TTC549 (cell line): ENCODE data around the gene KRTAP15-1.

ENCODE experiments used
- FAIRE-seq: peaks from 2 replicates; lab custom pipeline; 2012; peaks lifted over from hg19 to GRCh38; lab: Jason Lieb, UNC

The KRTAP15-1 gene

GRCh38 chr21:30439975-30440374, at the start of gene KRTAP15-1:
KRTAP15-1 (plus strand) TSS chr21:30440275; CDS start chr21:30440328, 53 bp downstream.
- no peak for FAIRE-seq

- FAIRE-seq = no peak
Observed at GRCh38 chr21:30391492-30392025, 48.5 kb upstream of the KRTAP15-1 start.

GRCh38 chr21:30395731-30396130, 44.3 kb upstream of the KRTAP15-1 start, which contains the start of gene KRTAP13-1:
KRTAP13-1 (plus strand) TSS chr21:30396031; CDS start chr21:30396087, 56 bp downstream.
- FAIRE-seq = no peak

GRCh38 chr21:30408782-30409494, 31.1 kb upstream of the KRTAP15-1 start:
- FAIRE-seq = no peak

- FAIRE-seq = no peak
Observed at GRCh38 chr21:30415993-30416392, 24.1 kb upstream of the KRTAP15-1 start.

GRCh38 chr21:30425826-30426225, 14.2 kb upstream of the KRTAP15-1 start, which contains the start of gene KRTAP13-3:
KRTAP13-3 (minus strand) TSS chr21:30425926; CDS start chr21:30425912, 14 bp downstream.
- no peak for FAIRE-seq

- no peak for FAIRE-seq
Observed at GRCh38 chr21:30426731-30427130, 13.3 kb upstream of the KRTAP15-1 start.

- no peak for FAIRE-seq
Observed at GRCh38 chr21:30430170-30430655, 9.9 kb upstream of the KRTAP15-1 start, which contains the start of gene KRTAP13-4. KRTAP13-4 (plus strand) TSS chr21:30430220; CDS start chr21:30430276, 56 bp downstream.

GRCh38 chr21:30434033-30434631, 5.9 kb upstream of the KRTAP15-1 start:
- FAIRE-seq = no peak

GRCh38 chr21:30437010-30437565, 3.0 kb upstream of the KRTAP15-1 start:
- FAIRE-seq = no peak

- no peak for FAIRE-seq
Observed at GRCh38 chr21:30443226-30443625, 3.2 kb downstream of the KRTAP15-1 start.

GRCh38 chr21:30444204-30444603, 4.1 kb downstream of the KRTAP15-1 start:
- FAIRE-seq = no peak

GRCh38 chr21:30447056-30447455, 7.0 kb downstream of the KRTAP15-1 start:
- no peak for FAIRE-seq

- FAIRE-seq = no peak
Observed at GRCh38 chr21:30448514-30448913, 8.4 kb downstream of the KRTAP15-1 start.

- no peak for FAIRE-seq
Observed at GRCh38 chr21:30463713-30464112, 23.6 kb downstream of the KRTAP15-1 start.

- no peak for FAIRE-seq
Observed at GRCh38 chr21:30468900-30469714, 29.0 kb downstream of the KRTAP15-1 start.

- FAIRE-seq = no peak
Observed at GRCh38 chr21:30478004-30478403, 37.9 kb downstream of the KRTAP15-1 start.

- FAIRE-seq = no peak
Observed at GRCh38 chr21:30479259-30479658, 39.2 kb downstream of the KRTAP15-1 start.

GRCh38 chr21:30480145-30480544, 40.1 kb downstream of the KRTAP15-1 start, which contains the start of gene KRTAP19-1:
KRTAP19-1 (minus strand) TSS chr21:30480367; CDS start chr21:30480317, 50 bp downstream.
- no peak for FAIRE-seq

GRCh38 chr21:30482130-30482529, 42.1 kb downstream of the KRTAP15-1 start:
- no peak for FAIRE-seq

- FAIRE-seq = no peak
Observed at GRCh38 chr21:30486180-30486579, 46.1 kb downstream of the KRTAP15-1 start.

GRCh38 chr21:30487336-30487735, 47.3 kb downstream of the KRTAP15-1 start, which contains the start of gene KRTAP19-2:
KRTAP19-2 (minus strand) TSS chr21:30487436; CDS start chr21:30487348, 88 bp downstream.
- no peak for FAIRE-seq
